Coronary artery (tissue), 2 donors: ENCODE data around the gene TBC1D7.

Experiments
- DNase-seq: peaks from one replicate; pipeline ENCODE4 v3.0.0-alpha.2; 2017; ENCODE audit warnings: low spot score
- H3K27ac ChIP-seq, 2 donors: fragments of 200-600 bp; sonication (generic); one replicate each; pipeline ENCODE4 v1.5.1; 2016 to 2019
- H3K4me3 ChIP-seq: fragments of 200-600 bp; sonication (generic); 2 replicates; pipeline ENCODE4 v1.5.1; 2016; ENCODE audit warnings: mild to moderate bottlenecking, moderate library complexity
- TF ChIP-seq, protein P1 (sequence below): fragments of 200-600 bp; sonication (generic); IDR thresholded peaks from one replicate; pipeline ENCODE4 v1.5.1; 2019; ENCODE audit warnings: antibody characterized with exemption

TBC1D7 gene

DNA sequence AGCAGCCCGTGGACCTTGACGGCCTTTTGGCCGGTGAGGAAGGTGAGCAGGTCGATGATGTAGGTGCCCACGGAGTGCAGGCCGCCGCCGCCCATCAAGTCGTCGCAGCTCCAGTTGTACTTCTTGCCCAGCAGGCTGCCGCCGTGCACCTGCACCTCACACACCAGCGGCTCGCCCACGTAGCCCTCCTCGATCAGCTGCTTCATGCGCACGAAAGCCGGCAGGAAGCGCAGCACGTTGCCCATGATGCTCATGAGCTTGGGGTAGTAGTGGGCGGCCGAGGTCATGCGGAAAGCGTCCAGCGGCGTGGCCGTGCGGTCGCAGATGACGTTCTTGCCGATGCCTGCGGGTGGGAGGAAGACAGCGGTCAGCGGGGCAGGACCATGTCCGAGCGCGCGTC lies 37.0 kb upstream of the TBC1D7 start:
- no peak overlapping the region for H3K4me3 ChIP-seq
- TF ChIP-seq, protein P1, sequence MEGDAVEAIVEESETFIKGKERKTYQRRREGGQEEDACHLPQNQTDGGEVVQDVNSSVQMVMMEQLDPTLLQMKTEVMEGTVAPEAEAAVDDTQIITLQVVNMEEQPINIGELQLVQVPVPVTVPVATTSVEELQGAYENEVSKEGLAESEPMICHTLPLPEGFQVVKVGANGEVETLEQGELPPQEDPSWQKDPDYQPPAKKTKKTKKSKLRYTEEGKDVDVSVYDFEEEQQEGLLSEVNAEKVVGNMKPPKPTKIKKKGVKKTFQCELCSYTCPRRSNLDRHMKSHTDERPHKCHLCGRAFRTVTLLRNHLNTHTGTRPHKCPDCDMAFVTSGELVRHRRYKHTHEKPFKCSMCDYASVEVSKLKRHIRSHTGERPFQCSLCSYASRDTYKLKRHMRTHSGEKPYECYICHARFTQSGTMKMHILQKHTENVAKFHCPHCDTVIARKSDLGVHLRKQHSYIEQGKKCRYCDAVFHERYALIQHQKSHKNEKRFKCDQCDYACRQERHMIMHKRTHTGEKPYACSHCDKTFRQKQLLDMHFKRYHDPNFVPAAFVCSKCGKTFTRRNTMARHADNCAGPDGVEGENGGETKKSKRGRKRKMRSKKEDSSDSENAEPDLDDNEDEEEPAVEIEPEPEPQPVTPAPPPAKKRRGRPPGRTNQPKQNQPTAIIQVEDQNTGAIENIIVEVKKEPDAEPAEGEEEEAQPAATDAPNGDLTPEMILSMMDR, result no peak
- no peak for DNase-seq
- H3K27ac ChIP-seq, result no peak overlapping the region

DNA sequence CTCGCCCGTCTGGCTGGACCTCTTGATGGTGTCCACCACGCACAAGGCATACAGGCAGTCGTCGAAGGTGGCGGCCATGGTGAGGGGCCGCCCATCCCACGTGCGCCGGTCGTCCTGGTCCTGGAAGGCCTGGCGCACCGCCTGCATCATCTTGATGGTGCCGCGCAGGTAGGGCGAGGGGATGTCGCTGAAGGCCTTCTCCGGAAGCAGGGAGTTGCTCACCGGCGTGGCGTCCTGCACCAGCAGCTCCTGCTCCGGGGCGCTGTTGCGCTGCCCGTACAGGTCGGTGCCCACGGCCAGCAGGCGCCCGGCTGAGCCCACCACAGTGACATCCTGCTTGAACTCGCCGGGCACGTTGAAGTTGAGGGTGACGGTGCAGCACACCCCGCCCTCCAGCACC lies 36.5 kb upstream of the TBC1D7 start:
- TF ChIP-seq, protein P1, result no peak
- Histone ChIP-seq H3K4me3 (no peak overlapping the region), H3K27ac (no peak overlapping the region)
- no peak for DNase-seq

DNA sequence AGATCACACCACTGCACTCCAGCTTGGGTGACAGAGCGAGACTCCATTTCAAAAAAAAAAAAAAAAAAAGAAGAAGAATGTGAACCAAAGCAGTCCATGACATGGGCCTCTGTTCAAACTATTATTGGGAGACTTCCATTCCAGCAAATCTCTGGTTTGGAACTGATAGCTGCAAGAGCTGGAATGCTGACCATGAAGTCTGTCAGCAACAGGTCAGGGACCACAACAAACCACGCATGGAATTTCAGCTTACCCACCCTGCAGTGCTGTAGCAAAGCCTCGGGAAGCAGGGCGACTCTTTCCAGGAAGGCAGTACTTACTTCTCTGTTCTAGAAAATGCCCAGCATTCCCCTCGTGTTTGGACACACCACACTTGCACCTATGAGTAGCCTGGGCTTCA lies 34.1 kb upstream of the TBC1D7 start:
- TF ChIP-seq, protein P1, result no peak
- DNase-seq, result no peak
- Histone ChIP-seq H3K4me3 (no peak overlapping the region), H3K27ac (no peak overlapping the region)

DNA sequence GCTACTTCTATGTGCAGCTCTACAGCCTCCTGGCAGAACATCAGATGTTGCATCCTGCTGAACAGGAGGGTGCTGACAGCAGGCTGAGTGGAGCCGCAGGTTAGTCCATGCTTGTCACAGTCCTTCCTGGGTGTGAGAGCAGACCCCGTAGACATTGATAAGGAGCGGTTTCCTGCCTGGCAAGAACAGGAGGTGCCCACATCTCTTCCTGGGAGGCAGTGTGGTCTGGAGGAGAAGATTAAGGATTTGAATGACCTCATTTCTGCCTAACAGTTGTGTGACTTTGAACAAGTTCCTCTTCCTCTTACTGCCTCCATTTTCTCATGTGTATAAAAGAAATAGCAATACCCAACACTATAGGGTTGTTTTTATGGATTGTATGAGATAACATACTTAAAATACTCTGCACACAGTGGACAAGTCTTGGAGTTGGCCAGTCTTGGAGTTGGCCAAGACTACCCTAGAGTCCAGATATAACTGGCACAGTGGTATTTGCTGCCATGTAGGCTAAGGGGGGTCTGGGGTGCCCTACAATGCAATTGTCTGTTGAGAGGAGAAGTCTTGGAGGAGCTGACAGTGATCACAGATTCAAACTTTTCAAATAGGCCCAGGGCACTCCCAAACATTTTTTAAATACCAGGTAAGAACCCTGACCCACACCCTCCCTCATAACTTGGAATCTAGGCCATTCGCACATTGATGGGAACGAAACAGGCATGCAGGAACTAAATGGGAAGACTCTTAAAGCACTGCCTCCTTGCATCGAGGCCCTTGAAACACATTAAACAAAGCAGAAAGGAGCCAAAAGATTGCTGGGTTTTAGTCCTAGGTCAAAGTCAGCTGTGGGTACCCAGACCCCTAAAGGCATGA lies 32.6 kb upstream of the TBC1D7 start:
- Histone ChIP-seq H3K27ac (no peak overlapping the region), H3K4me3 (no peak overlapping the region)
- TF ChIP-seq, protein P1, result no peak
- no peak for DNase-seq

DNA sequence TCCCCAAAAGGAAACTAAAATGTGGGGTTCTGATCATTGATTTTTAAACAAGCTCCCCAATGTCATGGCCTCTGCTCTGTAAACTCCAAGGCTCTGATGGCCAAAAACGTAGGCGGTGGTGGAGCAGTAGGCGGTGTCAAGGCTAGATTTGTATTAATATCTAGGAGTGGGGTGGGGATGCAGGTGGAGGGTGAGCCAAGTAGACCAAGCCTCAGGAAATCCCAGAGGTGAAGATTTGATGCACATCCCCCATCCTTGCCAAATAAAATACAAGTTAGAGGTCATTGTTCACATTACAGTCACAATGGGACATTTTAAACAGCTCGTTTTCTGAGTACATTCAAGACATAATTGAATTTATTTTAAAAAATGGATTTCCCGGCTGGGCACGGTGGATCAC lies 30.9 kb upstream of the TBC1D7 start:
- TF ChIP-seq, protein P1, result no peak
- Histone ChIP-seq H3K4me3 (no peak overlapping the region), H3K27ac (no peak overlapping the region)
- DNase-seq, result no peak

DNA sequence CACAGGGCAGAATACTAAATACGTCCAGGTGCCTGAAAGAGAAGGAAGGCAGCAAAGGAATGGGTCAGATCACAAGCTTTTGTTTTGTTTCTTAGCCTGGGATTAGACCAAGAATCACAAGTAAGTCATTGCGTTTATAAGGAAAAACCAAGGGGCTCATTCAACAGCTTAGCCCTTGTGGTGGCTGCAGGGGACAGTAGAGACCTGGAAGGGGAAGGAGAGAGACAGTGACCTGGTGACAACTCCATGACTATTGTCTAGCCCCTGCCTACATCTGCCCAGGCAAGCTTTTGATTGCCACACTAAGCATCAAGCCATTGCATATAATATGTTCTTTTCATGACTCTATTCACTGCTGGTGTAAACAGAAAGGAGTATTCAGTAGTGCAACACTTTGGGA lies 30.2 kb upstream of the TBC1D7 start:
- Histone ChIP-seq H3K4me3 (no peak overlapping the region), H3K27ac (no peak overlapping the region)
- TF ChIP-seq, protein P1, result no peak
- no peak for DNase-seq

DNA sequence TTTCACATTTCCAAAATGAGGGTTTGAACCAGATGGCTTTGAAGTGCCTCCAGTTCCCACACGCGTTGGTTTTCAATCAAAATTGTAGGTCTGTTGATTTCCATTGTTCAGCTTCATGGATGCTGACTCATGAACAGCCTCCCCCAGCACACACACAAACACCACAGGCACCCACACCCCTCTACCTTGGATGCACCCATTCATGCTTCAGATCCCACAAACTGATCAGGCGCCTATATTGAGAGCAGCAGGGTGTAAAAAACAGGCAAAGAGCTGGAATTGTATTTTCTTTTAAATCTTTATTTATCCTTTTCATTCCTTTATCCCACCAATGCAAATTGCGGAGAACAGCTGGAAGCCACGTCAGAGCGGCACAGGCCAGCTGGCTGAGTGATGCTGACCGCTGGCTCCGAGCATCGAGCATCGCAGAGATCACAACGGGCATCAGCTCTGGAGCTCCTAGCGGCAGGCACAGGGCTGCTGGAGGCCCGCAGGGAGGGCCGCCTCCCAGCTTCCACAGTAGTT lies 29.3 kb upstream of the TBC1D7 start:
- no peak overlapping the region for H3K4me3 ChIP-seq
- TF ChIP-seq, protein P1, result no peak
- H3K27ac ChIP-seq, result no peak overlapping the region
- no peak for DNase-seq
